ENCODE data around the gene TNS1. TPM values are rescaled to one million over a fixed set of nuclear protein-coding genes. Genes with fewer than 3 reads are reported as not detected.

Gene TNS1
- total RNA-seq, 1 donor from 2014 or later = 1.6 TPM

GRCh38 chr2:217836901-217837491, 165.8 kb downstream of the TNS1 start:
- FAIRE-seq = no peak
- no peaks in the 10 kb centered on the region for H3K27me3 ChIP-seq (ENCODE audit: control insufficient read depth, insufficient read depth, low read length)
- no peak for DNase-seq (ENCODE audit: low read depth)
- peak; percentile 27 for TF ChIP-seq CTCF (IDR thresholded peaks at IDR 0.05; ENCODE audit: insufficient read depth, low read length, severe bottlenecking)
- H3K36me3 ChIP-seq (ENCODE audit: control insufficient read depth, insufficient read depth, low read length) = peaks cover 6% of the 10 kb centered on the region
- H3K4me3 ChIP-seq (ENCODE audit: low read depth, low read length) = no peak overlapping the region

DNA sequence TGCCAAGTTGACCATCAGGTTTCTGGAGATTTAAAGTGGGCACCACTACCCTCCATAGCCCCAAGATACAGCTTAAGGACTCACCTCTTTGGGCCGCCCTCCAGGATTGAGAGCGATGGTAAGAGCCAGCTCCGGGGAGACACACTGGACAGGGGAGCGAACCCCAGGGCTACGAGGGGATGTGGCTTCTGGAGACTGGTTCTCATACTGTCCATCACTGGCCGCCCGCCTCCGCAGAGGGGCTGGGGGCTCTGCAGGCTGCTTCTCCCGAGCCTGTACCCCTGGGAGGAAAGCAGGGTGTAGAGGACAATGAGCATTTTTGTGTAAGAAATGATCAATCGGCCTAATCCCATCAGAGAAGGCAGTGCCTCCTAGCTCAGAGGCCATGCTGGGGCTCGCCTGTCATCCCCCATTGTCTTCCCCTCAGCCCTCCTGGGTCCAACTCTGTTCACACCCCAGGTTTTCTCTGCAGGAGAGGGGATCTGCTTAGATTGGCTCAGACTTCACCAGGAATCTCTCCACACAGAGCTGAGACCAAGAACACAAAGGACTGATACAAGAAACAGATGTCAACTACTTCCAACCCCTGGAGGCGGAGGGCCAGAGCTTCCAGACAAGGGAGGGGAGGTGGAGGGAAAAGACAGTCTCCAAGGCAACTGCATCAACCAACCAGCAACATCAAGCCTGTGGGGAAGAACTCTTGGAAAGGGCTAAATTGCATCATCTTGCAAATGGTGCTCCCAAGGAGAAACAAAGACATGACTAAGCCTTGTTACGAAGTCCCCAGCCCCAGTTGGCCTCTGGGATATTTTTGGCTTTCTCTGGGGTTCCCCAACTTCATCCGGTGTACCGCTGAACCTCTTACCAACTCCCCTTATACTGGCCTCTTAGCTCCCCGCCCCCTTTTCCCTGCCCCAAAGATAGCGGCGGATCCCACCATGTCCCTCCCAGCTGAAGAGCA, 166.6 kb downstream of the TNS1 start:
- peak; percentile 94 for FAIRE-seq
- no peak for DNase-seq (ENCODE audit: low read depth)

GRCh38 chr2:217834744-217835513, 167.9 kb downstream of the TNS1 start:
- no peak for FAIRE-seq
- peaks cover 6% of the 10 kb centered on the region for H3K36me3 ChIP-seq (ENCODE audit: control insufficient read depth, insufficient read depth, low read length)
- H3K27me3 ChIP-seq (ENCODE audit: control insufficient read depth, insufficient read depth, low read length) = no peaks in the 10 kb centered on the region
- H3K4me3 ChIP-seq (ENCODE audit: low read depth, low read length) = no peak overlapping the region
- DNase-seq (ENCODE audit: low read depth) = no peak
- TF ChIP-seq CTCF (IDR thresholded peaks at IDR 0.05; ENCODE audit: insufficient read depth, low read length, severe bottlenecking) = no peak

More for the DNA sequence above, 166.6 kb downstream of the TNS1 start:
- no peak for TF ChIP-seq CTCF (IDR thresholded peaks at IDR 0.05; ENCODE audit: insufficient read depth, low read length, severe bottlenecking)
- H3K27me3 ChIP-seq (ENCODE audit: control insufficient read depth, insufficient read depth, low read length) = no peaks in the 10 kb centered on the region
- no peak overlapping the region for H3K4me3 ChIP-seq (ENCODE audit: low read depth, low read length)
- H3K36me3 ChIP-seq (ENCODE audit: control insufficient read depth, insufficient read depth, low read length) = peaks cover 6% of the 10 kb centered on the region

DNA sequence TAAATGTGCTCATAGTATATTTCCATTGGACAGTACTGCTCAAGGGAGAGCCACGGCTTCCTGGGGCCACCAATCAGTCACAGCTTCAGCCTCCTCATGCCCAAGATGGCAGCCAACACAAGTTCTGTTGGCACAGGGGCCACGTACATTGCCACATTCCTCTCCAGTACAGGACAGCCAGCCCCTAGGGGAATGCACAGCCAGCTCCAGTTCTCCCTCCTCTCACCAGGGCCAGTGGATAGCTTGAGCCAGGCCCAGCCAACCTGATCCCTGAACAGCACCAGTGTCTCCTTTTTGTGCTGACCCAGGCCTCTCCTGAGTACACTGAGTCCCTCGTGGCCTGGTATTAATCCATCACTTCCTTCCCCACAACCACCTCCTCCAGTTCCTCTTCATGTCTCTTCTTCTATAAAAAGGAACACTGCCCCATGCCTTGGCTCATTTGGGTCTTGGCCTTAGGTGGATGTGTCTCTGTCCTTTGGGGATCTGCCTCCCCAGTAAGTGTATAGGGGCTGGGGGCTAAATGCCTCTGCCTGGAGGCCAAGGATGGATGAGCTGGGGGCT, 168.7 kb downstream of the TNS1 start:
- Histone ChIP-seq H3K4me3 (ENCODE audit: low read depth, low read length) (no peak overlapping the region), H3K27me3 (ENCODE audit: control insufficient read depth, insufficient read depth, low read length) (no peaks in the 10 kb centered on the region), H3K36me3 (ENCODE audit: control insufficient read depth, insufficient read depth, low read length) (peaks cover 6% of the 10 kb centered on the region)
- FAIRE-seq (no peak), DNase-seq (ENCODE audit: low read depth) (no peak)
- TF ChIP-seq CTCF (IDR thresholded peaks at IDR 0.05; ENCODE audit: insufficient read depth, low read length, severe bottlenecking) = no peak

DNA sequence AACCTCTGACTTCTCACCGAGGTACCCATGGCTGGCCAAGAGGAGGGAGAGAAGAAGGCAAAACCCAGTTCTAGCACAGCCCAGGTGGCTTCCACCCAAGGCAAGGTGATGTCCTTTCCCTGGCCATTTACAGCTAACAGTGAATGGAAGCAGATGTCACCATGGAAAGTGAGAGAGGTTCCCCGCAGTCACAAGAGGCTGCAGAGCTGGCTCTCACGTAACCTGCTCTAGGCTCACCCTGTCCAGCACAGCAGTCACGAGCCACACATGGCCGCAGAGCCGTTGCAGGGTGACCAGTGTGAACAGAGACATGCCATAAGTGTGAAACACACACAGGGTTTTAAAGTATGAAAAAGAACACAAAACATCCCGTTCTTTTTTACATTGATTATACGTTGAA, 169.4 kb downstream of the TNS1 start:
- Histone ChIP-seq H3K36me3 (ENCODE audit: control insufficient read depth, insufficient read depth, low read length) (peaks cover 6% of the 10 kb centered on the region), H3K4me3 (ENCODE audit: low read depth, low read length) (no peak overlapping the region), H3K27me3 (ENCODE audit: control insufficient read depth, insufficient read depth, low read length) (no peaks in the 10 kb centered on the region)
- FAIRE-seq = no peak
- TF ChIP-seq CTCF (IDR thresholded peaks at IDR 0.05; ENCODE audit: insufficient read depth, low read length, severe bottlenecking) = no peak
- no peak for DNase-seq (ENCODE audit: low read depth)
